WTC11 (cell line): ENCODE results near the gene FREM2.

ENCODE experiments used
- CBFB ChIP-seq: sonication (generic); formaldehyde crosslinking; IDR thresholded peaks from 2 replicates; pipeline ENCODE4 v1.8.1; 2022; ENCODE audit warnings: mild to moderate bottlenecking, low read depth, missing genetic modification reagents
- ETV6 ChIP-seq: sonication (generic); formaldehyde crosslinking; IDR thresholded peaks from 2 replicates; pipeline ENCODE4 v1.8.1; 2022; ENCODE audit warnings: mild to moderate bottlenecking, missing genetic modification reagents
- KAT7 ChIP-seq: sonication (generic); formaldehyde crosslinking; IDR thresholded peaks from 2 replicates; pipeline ENCODE4 v1.8.1; 2023; ENCODE audit warnings: missing genetic modification reagents, mild to moderate bottlenecking, borderline replicate concordance
- NR3C1 ChIP-seq: sonication (generic); formaldehyde crosslinking; conservative IDR thresholded peaks from 2 replicates; pipeline ENCODE4 v1.8.1; 2023; ENCODE audit warnings: low read depth, mild to moderate bottlenecking, missing genetic modification reagents
- RELA ChIP-seq: sonication (generic); formaldehyde crosslinking; IDR thresholded peaks from 2 replicates; pipeline ENCODE4 v1.8.1; 2022; ENCODE audit warnings: missing genetic modification reagents, mild to moderate bottlenecking, borderline replicate concordance
- ZBTB21 ChIP-seq: sonication (generic); formaldehyde crosslinking; IDR thresholded peaks from 2 replicates; pipeline ENCODE4 v1.8.1; 2023; ENCODE audit warnings: mild to moderate bottlenecking, missing genetic modification reagents, borderline replicate concordance
- ZNF121 ChIP-seq: sonication (generic); formaldehyde crosslinking; IDR thresholded peaks from 2 replicates; pipeline ENCODE4 v1.8.0; 2023; ENCODE audit warnings: missing genetic modification reagents
- TF ChIP-seq, protein P1 (sequence below): sonication (generic); formaldehyde crosslinking; IDR thresholded peaks from 2 replicates; pipeline ENCODE4 v1.8.1; 2023; ENCODE audit warnings: mild to moderate bottlenecking, moderate library complexity, missing genetic modification reagents
- TF ChIP-seq, protein P2 (sequence below): fragments of 200-600 bp; IDR thresholded peaks from 2 replicates; pipeline ENCODE4 v1.8.0; 2022; ENCODE audit warnings: antibody characterized with exemption
- TF ChIP-seq, protein P3 (sequence below): sonication (generic); formaldehyde crosslinking; IDR thresholded peaks from 2 replicates; pipeline ENCODE4 v1.8.1; 2022; ENCODE audit warnings: low read depth, missing genetic modification reagents, borderline replicate concordance
- TF ChIP-seq, protein P4 (sequence below): sonication (generic); formaldehyde crosslinking; IDR thresholded peaks from 2 replicates; pipeline ENCODE4 v1.8.1; 2023; ENCODE audit warnings: mild to moderate bottlenecking, missing genetic modification reagents, borderline replicate concordance
- TF ChIP-seq, protein P5 (sequence below): sonication (generic); formaldehyde crosslinking; IDR thresholded peaks from 2 replicates; pipeline ENCODE4 v1.8.0; 2022; ENCODE audit warnings: mild to moderate bottlenecking, missing genetic modification reagents
- TF ChIP-seq, protein P6 (sequence below): sonication (generic); formaldehyde crosslinking; IDR thresholded peaks from 2 replicates; pipeline ENCODE4 v1.8.1; 2022; ENCODE audit warnings: mild to moderate bottlenecking, moderate library complexity, missing genetic modification reagents

DNA sequence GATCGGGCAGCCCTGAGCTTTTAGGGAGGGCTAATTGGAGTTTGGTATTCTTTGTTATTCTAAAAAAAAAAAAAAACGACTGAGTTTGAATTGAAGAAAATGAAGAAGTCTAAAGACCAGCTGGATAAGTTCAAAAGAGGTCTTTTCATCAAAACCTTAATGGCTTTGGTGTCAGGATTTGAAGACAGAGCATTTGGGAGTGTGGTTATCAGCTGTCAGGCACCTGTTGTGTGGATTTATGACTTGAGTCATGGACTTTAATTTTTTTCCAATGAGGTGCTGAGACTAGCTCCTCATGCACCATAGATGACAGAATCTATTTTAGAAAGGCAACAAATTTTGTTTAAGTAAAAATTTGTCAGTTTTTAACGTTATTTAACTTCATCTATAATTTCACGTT is 72.5 kb downstream of the FREM2 start:
- TF ChIP-seq, protein P1, sequence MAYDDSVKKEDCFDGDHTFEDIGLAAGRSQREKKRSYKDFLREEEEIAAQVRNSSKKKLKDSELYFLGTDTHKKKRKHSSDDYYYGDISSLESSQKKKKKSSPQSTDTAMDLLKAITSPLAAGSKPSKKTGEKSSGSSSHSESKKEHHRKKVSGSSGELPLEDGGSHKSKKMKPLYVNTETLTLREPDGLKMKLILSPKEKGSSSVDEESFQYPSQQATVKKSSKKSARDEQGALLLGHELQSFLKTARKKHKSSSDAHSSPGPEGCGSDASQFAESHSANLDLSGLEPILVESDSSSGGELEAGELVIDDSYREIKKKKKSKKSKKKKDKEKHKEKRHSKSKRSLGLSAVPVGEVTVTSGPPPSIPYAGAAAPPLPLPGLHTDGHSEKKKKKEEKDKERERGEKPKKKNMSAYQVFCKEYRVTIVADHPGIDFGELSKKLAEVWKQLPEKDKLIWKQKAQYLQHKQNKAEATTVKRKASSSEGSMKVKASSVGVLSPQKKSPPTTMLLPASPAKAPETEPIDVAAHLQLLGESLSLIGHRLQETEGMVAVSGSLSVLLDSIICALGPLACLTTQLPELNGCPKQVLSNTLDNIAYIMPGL (CRISPR knock-in tag) = no peak
- TF ChIP-seq, protein P2, sequence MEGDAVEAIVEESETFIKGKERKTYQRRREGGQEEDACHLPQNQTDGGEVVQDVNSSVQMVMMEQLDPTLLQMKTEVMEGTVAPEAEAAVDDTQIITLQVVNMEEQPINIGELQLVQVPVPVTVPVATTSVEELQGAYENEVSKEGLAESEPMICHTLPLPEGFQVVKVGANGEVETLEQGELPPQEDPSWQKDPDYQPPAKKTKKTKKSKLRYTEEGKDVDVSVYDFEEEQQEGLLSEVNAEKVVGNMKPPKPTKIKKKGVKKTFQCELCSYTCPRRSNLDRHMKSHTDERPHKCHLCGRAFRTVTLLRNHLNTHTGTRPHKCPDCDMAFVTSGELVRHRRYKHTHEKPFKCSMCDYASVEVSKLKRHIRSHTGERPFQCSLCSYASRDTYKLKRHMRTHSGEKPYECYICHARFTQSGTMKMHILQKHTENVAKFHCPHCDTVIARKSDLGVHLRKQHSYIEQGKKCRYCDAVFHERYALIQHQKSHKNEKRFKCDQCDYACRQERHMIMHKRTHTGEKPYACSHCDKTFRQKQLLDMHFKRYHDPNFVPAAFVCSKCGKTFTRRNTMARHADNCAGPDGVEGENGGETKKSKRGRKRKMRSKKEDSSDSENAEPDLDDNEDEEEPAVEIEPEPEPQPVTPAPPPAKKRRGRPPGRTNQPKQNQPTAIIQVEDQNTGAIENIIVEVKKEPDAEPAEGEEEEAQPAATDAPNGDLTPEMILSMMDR = no peak
- TF ChIP-seq NR3C1 (CRISPR knock-in tag) = no peak
- no peak for TF ChIP-seq RELA
- TF ChIP-seq, protein P3, sequence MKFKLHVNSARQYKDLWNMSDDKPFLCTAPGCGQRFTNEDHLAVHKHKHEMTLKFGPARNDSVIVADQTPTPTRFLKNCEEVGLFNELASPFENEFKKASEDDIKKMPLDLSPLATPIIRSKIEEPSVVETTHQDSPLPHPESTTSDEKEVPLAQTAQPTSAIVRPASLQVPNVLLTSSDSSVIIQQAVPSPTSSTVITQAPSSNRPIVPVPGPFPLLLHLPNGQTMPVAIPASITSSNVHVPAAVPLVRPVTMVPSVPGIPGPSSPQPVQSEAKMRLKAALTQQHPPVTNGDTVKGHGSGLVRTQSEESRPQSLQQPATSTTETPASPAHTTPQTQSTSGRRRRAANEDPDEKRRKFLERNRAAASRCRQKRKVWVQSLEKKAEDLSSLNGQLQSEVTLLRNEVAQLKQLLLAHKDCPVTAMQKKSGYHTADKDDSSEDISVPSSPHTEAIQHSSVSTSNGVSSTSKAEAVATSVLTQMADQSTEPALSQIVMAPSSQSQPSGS (CRISPR knock-in tag) = no peak
- TF ChIP-seq, protein P4, sequence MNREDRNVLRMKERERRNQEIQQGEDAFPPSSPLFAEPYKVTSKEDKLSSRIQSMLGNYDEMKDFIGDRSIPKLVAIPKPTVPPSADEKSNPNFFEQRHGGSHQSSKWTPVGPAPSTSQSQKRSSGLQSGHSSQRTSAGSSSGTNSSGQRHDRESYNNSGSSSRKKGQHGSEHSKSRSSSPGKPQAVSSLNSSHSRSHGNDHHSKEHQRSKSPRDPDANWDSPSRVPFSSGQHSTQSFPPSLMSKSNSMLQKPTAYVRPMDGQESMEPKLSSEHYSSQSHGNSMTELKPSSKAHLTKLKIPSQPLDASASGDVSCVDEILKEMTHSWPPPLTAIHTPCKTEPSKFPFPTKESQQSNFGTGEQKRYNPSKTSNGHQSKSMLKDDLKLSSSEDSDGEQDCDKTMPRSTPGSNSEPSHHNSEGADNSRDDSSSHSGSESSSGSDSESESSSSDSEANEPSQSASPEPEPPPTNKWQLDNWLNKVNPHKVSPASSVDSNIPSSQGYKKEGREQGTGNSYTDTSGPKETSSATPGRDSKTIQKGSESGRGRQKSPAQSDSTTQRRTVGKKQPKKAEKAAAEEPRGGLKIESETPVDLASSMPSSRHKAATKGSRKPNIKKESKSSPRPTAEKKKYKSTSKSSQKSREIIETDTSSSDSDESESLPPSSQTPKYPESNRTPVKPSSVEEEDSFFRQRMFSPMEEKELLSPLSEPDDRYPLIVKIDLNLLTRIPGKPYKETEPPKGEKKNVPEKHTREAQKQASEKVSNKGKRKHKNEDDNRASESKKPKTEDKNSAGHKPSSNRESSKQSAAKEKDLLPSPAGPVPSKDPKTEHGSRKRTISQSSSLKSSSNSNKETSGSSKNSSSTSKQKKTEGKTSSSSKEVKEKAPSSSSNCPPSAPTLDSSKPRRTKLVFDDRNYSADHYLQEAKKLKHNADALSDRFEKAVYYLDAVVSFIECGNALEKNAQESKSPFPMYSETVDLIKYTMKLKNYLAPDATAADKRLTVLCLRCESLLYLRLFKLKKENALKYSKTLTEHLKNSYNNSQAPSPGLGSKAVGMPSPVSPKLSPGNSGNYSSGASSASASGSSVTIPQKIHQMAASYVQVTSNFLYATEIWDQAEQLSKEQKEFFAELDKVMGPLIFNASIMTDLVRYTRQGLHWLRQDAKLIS (CRISPR knock-in tag) = no peak
- TF ChIP-seq, protein P5, sequence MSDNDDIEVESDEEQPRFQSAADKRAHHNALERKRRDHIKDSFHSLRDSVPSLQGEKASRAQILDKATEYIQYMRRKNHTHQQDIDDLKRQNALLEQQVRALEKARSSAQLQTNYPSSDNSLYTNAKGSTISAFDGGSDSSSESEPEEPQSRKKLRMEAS (CRISPR knock-in tag) = no peak
- TF ChIP-seq KAT7 (CRISPR knock-in tag) = no peak
- no peak for TF ChIP-seq CBFB (CRISPR knock-in tag)
- TF ChIP-seq, protein P6, sequence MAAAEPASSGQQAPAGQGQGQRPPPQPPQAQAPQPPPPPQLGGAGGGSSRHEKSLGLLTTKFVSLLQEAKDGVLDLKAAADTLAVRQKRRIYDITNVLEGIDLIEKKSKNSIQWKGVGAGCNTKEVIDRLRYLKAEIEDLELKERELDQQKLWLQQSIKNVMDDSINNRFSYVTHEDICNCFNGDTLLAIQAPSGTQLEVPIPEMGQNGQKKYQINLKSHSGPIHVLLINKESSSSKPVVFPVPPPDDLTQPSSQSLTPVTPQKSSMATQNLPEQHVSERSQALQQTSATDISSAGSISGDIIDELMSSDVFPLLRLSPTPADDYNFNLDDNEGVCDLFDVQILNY = no peak
- no peak for TF ChIP-seq ZNF121 (CRISPR knock-in tag)
- no peak for TF ChIP-seq ZBTB21
- TF ChIP-seq ETV6 = no peak
